Mesothelial cell of epicardium (in vitro differentiated cells): ENCODE results near the gene LRMDA. TPM values are rescaled to one million over a fixed set of nuclear protein-coding genes. Genes with fewer than 3 reads are reported as not detected.

ENCODE experiments used
- DNase-seq, 2 experiments: peaks; one replicate each; pipeline ENCODE4 v3.0.0; 2021; ENCODE audit warnings: low spot score in 2 of 2; ENCODE audit not compliant: unreplicated experiment in 2 of 2
- H3K27ac Mint-ChIP-seq: 2 replicates; pipeline ENCODE4 v1.8.0; 2021; ENCODE audit warnings: mixed read lengths
- H3K27me3 Mint-ChIP-seq: 2 replicates; pipeline ENCODE4 v1.8.0; 2021; ENCODE audit warnings: low read depth, mixed read lengths
- H3K36me3 Mint-ChIP-seq: 2 replicates; pipeline ENCODE4 v1.8.0; 2021; ENCODE audit warnings: mixed read lengths
- H3K4me1 Mint-ChIP-seq: 2 replicates; pipeline ENCODE4 v1.8.0; 2021; ENCODE audit warnings: mixed read lengths
- H3K4me3 Mint-ChIP-seq: 2 replicates; pipeline ENCODE4 v1.8.0; 2021; ENCODE audit warnings: mild to moderate bottlenecking, moderate library complexity, mixed read lengths
- H3K9me3 Mint-ChIP-seq: 2 replicates; pipeline ENCODE4 v1.8.0; 2021; ENCODE audit warnings: mixed read lengths
- CTCF ChIP-seq: fragments of 200-600 bp; sonication (generic); IDR thresholded peaks from one replicate; pipeline ENCODE4 v1.5.0; 2021; ENCODE audit warnings: antibody characterized with exemption; ENCODE audit not compliant: unreplicated experiment
- total RNA-seq: library from RNA; stranded (reverse); gene quantifications from 3 replicates; pipeline ENCODE4 v1.2.1, GENCODE V29; 2021

Gene LRMDA
- total RNA-seq, 1 donor from 2014 or later: 2.0 TPM

- no peaks in the 10 kb centered on the region for H3K36me3 Mint-ChIP-seq
- no peak for DNase-seq
- H3K27me3 Mint-ChIP-seq: peaks cover 9% of the 10 kb centered on the region
- peaks cover 28% of the 10 kb centered on the region for H3K4me1 Mint-ChIP-seq
- H3K9me3 Mint-ChIP-seq: peaks cover under 1% of the 10 kb centered on the region
- H3K27ac Mint-ChIP-seq: peak overlapping the region; percentile 17
- no peak overlapping the region for H3K4me3 Mint-ChIP-seq
- no peak for TF ChIP-seq CTCF
These were observed 729.2 kb downstream of the LRMDA start for GRCh38 chr10:76160446-76161300.

GRCh38 chr10:76161301-76161582 lies 729.8 kb downstream of the LRMDA start:
- Mint-ChIP-seq H3K4me3 (no peak overlapping the region), H3K27ac (peak overlapping the region; percentile 17), H3K36me3 (peaks cover 1% of the 10 kb centered on the region), H3K4me1 (peaks cover 28% of the 10 kb centered on the region), H3K9me3 (peaks cover 6% of the 10 kb centered on the region), H3K27me3 (peaks cover 9% of the 10 kb centered on the region)
- DNase-seq: no peak
- TF ChIP-seq CTCF: no peak

- peaks cover 8% of the 10 kb centered on the region for H3K36me3 Mint-ChIP-seq
- H3K27me3 Mint-ChIP-seq: peaks cover 13% of the 10 kb centered on the region
- H3K9me3 Mint-ChIP-seq: peaks cover 40% of the 10 kb centered on the region
- no peak for DNase-seq
- no peak for TF ChIP-seq CTCF
- H3K4me3 Mint-ChIP-seq: no peak overlapping the region
- H3K4me1 Mint-ChIP-seq: peaks cover under 1% of the 10 kb centered on the region
- no peak overlapping the region for H3K27ac Mint-ChIP-seq
These were observed 737.0 kb downstream of the LRMDA start for GRCh38 chr10:76168437-76168836.

GRCh38 chr10:76169246-76169645 lies 737.8 kb downstream of the LRMDA start:
- Mint-ChIP-seq H3K4me1 (no peaks in the 10 kb centered on the region), H3K36me3 (peaks cover 10% of the 10 kb centered on the region), H3K4me3 (no peak overlapping the region)

GRCh38 chr10:76172020-76172419 lies 740.6 kb downstream of the LRMDA start:
- Mint-ChIP-seq H3K27ac (no peak overlapping the region), H3K27me3 (peaks cover 20% of the 10 kb centered on the region), H3K4me1 (no peaks in the 10 kb centered on the region), H3K4me3 (no peak overlapping the region), H3K36me3 (peaks cover 6% of the 10 kb centered on the region), H3K9me3 (peaks cover 31% of the 10 kb centered on the region)
- no peak for TF ChIP-seq CTCF
- no peak for DNase-seq

More at GRCh38 chr10:76169246-76169645, 737.8 kb downstream of the LRMDA start:
- H3K9me3 Mint-ChIP-seq: peaks cover 44% of the 10 kb centered on the region
- H3K27me3 Mint-ChIP-seq: peaks cover 13% of the 10 kb centered on the region
- TF ChIP-seq CTCF: no peak
- no peak overlapping the region for H3K27ac Mint-ChIP-seq
- DNase-seq: no peak
